Suprapubic skin (tissue), 4 donors: ENCODE data around the gene MT2A.

ENCODE experiments used
- EP300 ChIP-seq: sonication (generic); formaldehyde crosslinking; IDR thresholded peaks from one replicate; pipeline ENCODE4 v1.6.1; 2017; ENCODE audit warnings: antibody characterized with exemption
- POLR2A ChIP-seq, 2 donors: fragments of 450-650 bp; IDR thresholded peaks; one replicate each; pipeline ENCODE4 v1.6.1; 2017; ENCODE audit warnings: antibody characterized with exemption in 2 of 2, mild to moderate bottlenecking in 2 of 2, moderate library complexity in 2 of 2
- POLR2AphosphoS5 ChIP-seq, 3 donors: sonication (generic); formaldehyde crosslinking; IDR thresholded peaks; one replicate each; pipeline ENCODE4 v1.6.1; 2017; ENCODE audit warnings: antibody characterized with exemption in 3 of 3
- TF ChIP-seq, protein P1 (sequence below), 2 donors: fragments of 200-600 bp in 1 of 2; fragments of 450-650 bp in 1 of 2; sonication (generic) in 1 of 2; IDR thresholded peaks; one replicate each; pipeline ENCODE4 v1.5.1; 2016 to 2019; ENCODE audit warnings: antibody characterized with exemption in 2 of 2, mild to moderate bottlenecking in 1 of 2, moderate library complexity in 1 of 2

GRCh38 chr16:56635441-56635967, 27.1 kb downstream of the MT2A start:
- TF ChIP-seq EP300 (no peak), POLR2AphosphoS5 (IDR thresholded peaks at IDR 0.05) (no peak), POLR2A (IDR thresholded peaks at IDR 0.05) (no peak)
- TF ChIP-seq, protein P1, sequence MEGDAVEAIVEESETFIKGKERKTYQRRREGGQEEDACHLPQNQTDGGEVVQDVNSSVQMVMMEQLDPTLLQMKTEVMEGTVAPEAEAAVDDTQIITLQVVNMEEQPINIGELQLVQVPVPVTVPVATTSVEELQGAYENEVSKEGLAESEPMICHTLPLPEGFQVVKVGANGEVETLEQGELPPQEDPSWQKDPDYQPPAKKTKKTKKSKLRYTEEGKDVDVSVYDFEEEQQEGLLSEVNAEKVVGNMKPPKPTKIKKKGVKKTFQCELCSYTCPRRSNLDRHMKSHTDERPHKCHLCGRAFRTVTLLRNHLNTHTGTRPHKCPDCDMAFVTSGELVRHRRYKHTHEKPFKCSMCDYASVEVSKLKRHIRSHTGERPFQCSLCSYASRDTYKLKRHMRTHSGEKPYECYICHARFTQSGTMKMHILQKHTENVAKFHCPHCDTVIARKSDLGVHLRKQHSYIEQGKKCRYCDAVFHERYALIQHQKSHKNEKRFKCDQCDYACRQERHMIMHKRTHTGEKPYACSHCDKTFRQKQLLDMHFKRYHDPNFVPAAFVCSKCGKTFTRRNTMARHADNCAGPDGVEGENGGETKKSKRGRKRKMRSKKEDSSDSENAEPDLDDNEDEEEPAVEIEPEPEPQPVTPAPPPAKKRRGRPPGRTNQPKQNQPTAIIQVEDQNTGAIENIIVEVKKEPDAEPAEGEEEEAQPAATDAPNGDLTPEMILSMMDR (IDR thresholded peaks at IDR 0.05): no peak
